Lower leg skin (tissue), 3 donors: Measurements from ENCODE around the gene PDXDC1.
"Not testable (repeated sequence)": the region's sequence is repeated elsewhere in the genome, so short reads cannot be mapped to it uniquely, and the experiment has no call there.

Source experiments
- CTCF ChIP-seq, 3 donors: fragments of 450-650 bp; IDR thresholded peaks; one replicate each; pipeline ENCODE4 v1.5.1; 2016; ENCODE audit warnings: antibody characterized with exemption in 3 of 3, mild to moderate bottlenecking in 3 of 3, moderate library complexity in 2 of 3
- POLR2A ChIP-seq, 2 donors: fragments of 450-650 bp; IDR thresholded peaks; one replicate each; pipeline ENCODE4 v1.6.1; 2016 to 2017; ENCODE audit warnings: antibody characterized with exemption in 2 of 2, mild to moderate bottlenecking in 1 of 2, moderate library complexity in 1 of 2

GRCh38 chr16:15050440-15050839 is 75.6 kb downstream of the PDXDC1 start:
- not testable (repeated sequence) for TF ChIP-seq CTCF, POLR2A (IDR thresholded peaks at IDR 0.05)
